ENCODE data around the gene HILPDA. TPM values are rescaled to one million over a fixed set of nuclear protein-coding genes. Genes with fewer than 3 reads are reported as not detected.

Gene HILPDA
- total RNA-seq, 1 experiment from 2014 or later: 10.0 TPM

DNA sequence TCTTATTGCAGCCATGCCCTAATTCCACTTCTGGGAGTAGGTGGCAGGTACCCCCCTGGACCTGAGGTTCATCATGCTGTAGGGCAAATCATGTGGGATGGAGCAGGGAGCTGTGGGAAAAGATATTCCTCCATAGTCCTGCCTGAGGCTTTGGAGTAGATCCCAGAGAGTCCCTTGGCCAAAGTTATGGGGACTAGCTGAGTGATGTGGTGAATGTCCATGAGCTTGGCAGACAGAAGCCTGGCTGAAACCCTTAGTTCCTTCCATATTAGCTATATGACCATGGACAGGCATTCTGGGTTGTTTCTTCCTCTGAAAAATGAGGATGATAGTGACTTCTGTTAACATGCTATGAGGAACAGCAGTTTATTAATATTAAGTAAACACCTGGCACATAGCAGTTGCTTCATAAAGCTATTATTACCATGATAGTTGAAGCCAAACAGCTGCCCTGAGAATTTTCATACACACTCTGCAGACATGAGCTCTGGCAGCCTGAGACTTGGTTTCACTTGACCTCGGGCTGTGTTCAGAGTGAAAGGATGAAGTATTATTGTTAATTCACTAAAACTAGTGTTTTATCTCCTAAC, 30.9 kb upstream of the HILPDA start:
- H3K4me3 ChIP-seq: no peak overlapping the region
- no peaks in the 10 kb centered on the region for H3K36me3 ChIP-seq
- H3K27me3 ChIP-seq: no peaks in the 10 kb centered on the region
- no peaks in the 10 kb centered on the region for H3K9me3 ChIP-seq
- DNase-seq: no peak

DNA sequence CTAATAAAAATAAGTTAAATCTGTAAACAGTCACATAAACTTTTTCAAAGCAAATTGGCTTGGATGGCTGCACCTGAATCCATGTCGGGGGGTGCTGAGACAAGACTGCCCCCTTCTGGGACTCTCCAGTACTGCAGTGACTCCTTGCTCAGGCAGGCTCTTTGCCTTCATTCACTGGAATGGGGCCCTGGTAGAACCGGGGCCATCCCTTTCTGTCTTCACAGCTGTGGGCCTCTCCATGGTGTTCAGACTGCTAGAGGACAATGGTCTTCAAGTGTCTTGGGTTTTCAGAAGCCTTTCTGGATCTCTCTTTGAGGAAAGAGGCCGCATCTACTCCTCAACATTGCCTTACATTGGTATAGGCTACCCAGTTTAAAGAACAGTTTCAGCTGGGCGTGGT, 29.8 kb upstream of the HILPDA start:
- H3K9me3 ChIP-seq: no peaks in the 10 kb centered on the region
- no peak overlapping the region for H3K4me3 ChIP-seq
- peak; percentile 18 for DNase-seq
- H3K36me3 ChIP-seq: no peaks in the 10 kb centered on the region
- H3K27me3 ChIP-seq: no peaks in the 10 kb centered on the region

DNA sequence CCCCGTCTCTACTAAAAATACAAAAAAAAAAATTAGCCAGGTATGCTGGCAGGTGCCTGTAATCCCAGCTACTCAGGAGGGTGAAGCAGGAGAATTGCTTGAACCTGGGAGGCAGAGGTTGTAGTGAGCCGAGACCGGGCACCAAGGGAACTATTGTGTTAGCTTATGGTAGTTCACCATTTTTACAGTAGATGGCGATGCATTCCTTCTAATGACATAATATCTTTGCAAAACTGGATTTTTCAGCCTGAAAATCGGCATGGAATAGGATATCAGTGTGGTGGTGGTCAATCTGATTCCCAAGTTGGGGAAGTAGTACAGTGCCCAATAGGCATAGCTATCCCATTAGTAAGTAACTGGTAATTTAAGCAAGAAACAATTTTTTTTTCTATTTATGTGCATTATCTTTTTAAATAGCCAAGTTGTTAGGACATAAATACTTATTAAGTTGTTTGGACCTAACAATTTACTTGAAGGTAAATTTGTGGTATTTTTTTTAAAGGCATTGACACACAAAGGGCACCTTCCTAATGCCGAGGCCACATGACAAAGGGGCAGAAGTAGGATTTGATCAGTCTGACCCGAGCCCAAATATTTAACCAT, 28.3 kb upstream of the HILPDA start:
- Histone ChIP-seq H3K4me3 (no peak overlapping the region), H3K36me3 (no peaks in the 10 kb centered on the region), H3K27me3 (no peaks in the 10 kb centered on the region), H3K9me3 (no peaks in the 10 kb centered on the region)
- no peak for DNase-seq

DNA sequence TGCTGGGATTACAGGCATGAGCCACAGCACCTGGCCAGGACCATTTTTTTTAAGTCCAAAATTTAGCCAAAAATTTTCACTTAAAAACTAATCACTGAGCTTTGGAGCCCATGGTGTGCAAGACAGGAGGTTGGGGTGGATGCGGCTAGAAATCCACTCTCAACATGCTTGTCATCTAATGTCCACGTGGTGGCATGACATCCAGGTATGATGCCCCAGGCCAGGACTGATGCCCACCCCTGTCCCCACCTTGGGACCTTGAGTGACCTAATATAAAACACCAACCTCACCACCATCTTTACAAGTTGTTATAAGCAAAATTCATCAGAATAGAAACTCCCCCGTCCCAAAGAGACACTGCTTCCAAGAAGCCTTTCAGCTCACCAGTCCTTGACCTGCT, 25.5 kb upstream of the HILPDA start:
- Histone ChIP-seq H3K36me3 (no peaks in the 10 kb centered on the region), H3K27me3 (no peaks in the 10 kb centered on the region), H3K4me3 (no peak overlapping the region), H3K9me3 (no peaks in the 10 kb centered on the region)
- no peak for DNase-seq

DNA sequence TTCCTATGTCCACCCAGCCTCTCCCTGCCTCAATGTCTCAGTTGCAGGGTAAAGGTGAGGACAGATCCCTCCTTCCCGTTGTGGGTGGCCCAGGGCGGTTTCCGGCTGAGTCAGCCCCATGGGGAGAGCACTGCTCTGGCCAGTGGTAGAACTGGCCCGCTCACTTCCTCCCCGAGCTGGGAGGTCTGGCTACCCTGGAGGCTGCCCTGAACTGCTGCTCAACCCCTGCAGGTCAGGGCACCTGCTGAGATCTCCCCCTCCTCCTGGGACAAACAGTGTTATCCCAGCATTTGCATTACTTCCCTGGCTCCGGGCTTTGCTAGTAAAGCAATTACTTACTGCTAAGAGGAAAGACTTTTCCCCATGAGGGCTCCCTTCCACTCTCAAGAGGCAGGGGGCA, 24.5 kb upstream of the HILPDA start:
- DNase-seq: no peak
- Histone ChIP-seq H3K9me3 (no peaks in the 10 kb centered on the region), H3K4me3 (no peak overlapping the region), H3K27me3 (no peaks in the 10 kb centered on the region), H3K36me3 (no peaks in the 10 kb centered on the region)

DNA sequence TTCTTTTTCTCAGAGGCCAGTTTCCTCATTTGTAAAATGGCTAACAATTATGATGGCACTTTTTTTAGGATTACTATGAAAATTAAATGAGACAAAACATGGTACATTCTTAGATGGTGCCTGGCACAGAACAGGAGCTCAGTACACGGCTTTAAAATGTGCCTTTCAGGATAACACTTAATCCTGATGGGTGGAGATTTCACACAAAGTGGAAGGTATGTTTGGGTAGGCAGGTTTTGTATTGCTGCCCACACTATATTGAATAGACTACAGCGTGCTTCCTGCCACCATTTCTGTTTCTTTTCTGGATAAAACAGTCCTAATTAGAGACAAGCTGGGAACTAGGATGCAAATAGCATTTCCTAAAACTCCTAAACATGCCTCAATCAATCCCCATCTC, 23.9 kb upstream of the HILPDA start:
- Histone ChIP-seq H3K4me3 (no peak overlapping the region), H3K9me3 (no peaks in the 10 kb centered on the region), H3K27me3 (no peaks in the 10 kb centered on the region), H3K36me3 (no peaks in the 10 kb centered on the region)
- no peak for DNase-seq

DNA sequence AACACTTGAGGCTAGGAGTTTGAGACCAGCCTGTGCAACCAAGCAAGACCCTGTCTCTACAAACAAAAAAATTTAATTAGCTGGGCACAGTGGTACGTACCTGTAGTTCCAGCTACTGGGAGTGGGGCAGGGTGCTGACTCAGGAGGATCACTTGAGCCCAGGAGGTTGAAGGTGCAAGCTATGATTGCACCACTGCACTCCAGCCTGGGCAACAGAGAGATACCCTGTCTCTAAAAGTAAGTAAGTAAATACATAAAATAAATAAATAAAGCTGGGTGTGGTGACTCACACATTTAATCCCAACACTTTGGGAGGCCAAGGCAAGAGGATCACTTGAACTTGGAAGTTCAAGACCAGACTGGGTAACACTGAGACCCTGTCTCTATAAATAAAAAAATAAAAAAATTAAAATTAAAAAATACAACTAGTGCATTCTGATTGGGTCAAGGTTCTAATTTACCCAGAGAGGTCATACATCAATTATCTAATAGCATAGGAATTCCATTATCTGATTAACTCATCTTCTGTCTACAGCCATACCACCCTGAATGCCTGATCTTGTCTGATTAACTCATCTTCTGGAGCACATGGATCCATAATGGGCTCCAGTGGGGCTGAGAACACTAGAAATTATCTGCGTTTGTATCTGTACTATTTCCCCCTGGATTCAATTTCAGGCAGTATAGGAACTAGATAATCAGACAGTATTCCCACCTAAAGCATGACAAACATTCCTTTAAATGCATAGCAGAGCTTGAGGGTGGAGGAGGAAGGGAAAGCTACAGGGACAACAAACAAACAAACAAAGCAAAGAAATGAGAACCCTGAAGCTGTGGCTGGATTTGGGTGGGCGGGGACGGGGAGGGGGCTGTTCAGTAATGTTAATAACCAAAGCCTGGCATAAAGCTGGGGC, 21.0 kb upstream of the HILPDA start:
- no peak for DNase-seq
- Histone ChIP-seq H3K36me3 (no peaks in the 10 kb centered on the region), H3K4me3 (no peak overlapping the region), H3K27me3 (no peaks in the 10 kb centered on the region), H3K9me3 (no peaks in the 10 kb centered on the region)

DNA sequence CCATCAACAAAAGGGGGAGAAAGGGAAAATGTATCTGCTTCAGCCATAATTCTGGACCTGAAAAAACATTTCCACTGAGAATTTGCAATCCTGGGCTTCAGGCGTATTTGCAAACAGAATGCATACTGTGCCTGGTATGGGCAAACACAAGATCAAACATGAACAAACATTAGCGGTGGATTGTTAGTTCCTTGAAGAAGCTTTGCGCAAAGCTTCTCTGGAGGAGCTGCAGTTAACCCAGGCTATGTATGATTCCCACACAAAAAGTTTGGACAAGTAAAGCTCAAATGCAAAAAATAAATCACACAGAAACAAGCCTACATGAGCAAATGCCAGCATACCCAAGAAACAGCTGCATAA, 20.4 kb upstream of the HILPDA start:
- Histone ChIP-seq H3K4me3 (no peak overlapping the region), H3K27me3 (no peaks in the 10 kb centered on the region), H3K36me3 (no peaks in the 10 kb centered on the region), H3K9me3 (no peaks in the 10 kb centered on the region)
- no peak for DNase-seq

DNA sequence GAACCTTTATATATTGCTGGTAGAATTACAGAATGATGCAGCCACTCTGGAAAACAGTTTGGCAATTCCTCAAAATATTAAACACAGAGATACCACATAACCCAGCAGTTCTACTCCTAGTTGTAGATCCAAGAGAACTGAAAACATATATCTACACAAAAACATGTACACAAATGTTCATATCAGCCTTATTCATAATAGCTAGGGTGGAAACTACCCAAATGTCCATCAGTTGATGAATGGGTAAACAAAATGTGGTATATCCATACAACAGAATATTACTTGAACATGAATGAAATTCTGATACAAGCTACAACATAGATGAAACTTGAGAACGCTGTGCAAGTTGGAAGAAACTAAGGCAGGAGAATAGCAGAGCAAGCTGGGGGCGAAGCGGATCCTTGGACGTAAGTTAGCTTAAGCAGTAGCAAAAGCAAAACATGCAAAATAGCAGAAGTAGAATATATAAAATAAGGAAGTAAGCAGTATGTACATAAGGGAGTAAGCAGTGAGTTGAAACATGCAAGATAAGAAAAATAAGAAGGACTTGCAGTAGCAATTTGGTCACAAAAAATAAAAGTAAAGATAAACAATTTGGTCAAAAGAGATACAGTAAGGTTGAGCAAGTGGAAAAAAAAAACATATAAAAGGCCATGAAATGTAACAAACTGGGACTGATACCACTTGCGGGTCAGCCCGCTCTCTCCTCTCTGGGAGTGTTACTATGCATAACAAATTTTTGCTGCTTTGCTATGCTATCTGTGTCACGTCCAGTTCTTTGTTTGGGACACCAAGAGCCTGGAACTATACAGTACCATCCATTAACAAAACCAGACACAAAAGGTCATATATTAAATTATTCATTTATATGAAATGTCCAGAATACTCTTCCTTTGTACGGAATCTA, 18.0 kb upstream of the HILPDA start:
- Histone ChIP-seq H3K4me3 (no peak overlapping the region), H3K36me3 (no peaks in the 10 kb centered on the region), H3K9me3 (no peaks in the 10 kb centered on the region), H3K27me3 (no peaks in the 10 kb centered on the region)
- DNase-seq: no peak

DNA sequence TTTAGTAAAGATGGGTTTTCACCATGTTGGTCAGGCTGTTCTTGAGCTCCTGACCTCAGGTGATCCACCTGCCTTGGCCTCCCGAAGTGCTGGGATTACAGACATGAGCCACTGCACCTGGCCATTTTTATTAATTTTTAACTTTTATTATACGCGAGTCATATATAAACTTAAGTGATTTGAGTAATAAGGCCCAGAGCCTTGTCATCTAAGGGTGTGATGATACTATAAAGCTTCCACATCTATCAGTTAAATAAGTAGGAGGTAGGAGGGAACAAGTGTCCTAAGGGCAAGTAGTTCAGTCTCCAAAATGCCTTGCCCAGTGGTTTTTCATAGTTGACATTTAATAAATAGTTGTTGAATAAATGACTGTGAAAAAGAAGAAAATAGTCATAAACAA, 13.3 kb upstream of the HILPDA start:
- no peak for DNase-seq
- H3K36me3 ChIP-seq: no peaks in the 10 kb centered on the region

DNA sequence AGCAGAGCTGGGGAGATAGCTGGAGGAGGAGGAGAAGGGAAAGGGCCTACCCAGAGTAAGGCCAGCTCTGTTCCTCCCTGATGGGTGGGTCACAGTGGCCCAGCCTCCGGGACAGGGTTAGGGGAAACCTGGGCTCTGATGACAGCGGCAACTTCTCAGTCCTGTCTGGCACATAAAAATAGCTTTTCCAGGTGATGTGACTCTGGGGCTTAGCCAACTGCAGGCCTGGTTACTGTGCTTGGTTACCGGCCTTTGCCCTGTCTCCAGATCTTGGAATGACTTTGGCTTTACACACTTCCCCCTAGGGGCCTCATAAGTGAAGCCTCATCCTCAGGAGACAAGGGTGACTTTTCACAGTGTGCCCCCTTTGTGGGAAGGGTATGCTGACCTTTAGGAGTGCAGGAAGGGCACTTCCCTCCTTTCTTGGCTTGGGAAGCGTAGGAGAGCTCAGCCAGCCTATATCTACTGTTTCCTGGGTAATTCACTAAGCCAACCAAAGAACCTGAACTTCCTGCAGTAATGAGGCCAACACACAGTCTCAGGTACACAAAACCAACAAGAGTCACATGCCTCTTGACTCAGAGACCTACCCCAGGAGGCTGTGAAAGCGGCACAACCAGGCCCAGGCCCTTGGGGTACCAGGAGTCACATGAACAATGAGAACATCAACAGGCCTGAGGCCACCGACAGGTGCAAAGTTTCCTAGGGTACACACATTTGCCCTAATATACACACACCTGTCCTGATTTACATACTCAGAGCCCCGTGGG, 11.7 kb upstream of the HILPDA start:
- no peak for DNase-seq
- Histone ChIP-seq H3K4me3 (no peak overlapping the region), H3K27me3 (no peaks in the 10 kb centered on the region), H3K9me3 (no peaks in the 10 kb centered on the region), H3K36me3 (no peaks in the 10 kb centered on the region)

More for the DNA sequence above, 13.3 kb upstream of the HILPDA start:
- no peaks in the 10 kb centered on the region for H3K27me3 ChIP-seq
- no peak overlapping the region for H3K4me3 ChIP-seq
- H3K9me3 ChIP-seq: no peaks in the 10 kb centered on the region

DNA sequence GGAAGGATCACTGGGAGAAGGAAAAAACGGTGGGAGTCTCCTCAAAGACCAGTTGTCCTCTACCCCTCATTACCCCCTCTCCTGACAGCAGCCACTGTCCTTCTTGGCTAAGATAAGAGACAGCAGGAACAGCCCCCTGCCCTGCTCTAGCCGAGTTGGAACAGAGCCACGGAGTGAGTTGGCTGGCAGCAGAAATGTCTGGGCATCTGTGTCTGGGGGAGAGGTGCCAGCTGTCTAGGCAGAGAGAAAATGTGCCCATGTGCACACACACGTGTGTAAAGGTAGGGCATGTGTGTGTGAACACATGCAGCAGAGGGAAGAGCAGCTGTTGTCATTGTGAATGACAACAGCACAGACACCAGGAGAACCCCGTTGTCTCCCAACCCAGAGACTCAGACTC, 9.4 kb upstream of the HILPDA start:
- H3K4me3 ChIP-seq: no peak overlapping the region
- H3K36me3 ChIP-seq: no peaks in the 10 kb centered on the region
- H3K27me3 ChIP-seq: no peaks in the 10 kb centered on the region
- DNase-seq: peak; percentile 9
- H3K9me3 ChIP-seq: no peaks in the 10 kb centered on the region

DNA sequence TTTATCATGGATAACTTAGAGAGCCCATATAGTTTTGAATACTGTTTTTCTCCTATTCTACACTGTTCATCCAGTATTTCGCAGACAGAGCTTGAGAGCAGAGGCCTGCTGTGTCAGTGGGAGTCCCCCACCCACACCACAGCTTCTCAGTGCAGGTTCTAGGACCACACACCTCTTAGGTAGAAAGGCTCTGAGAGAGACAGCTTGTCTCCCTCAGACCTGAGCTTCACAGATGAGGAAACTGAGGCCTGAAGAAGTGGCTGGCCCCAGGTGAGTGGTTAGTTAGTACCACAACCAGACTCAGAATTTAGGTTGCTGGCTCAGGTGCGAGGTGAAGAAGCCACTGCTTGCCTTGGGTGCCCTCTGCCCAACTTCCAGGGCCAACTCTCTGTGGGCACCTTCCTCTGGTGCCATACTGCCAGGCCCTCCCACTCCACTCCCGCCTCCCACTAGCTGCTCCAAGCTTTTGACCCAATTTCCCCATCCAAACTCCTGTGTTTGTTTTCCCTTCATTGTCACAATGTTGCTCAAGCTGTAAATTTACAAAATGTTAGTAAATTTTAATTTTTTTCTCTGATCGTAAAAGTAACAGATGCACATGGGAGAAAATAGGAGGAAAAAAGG, 7.6 kb upstream of the HILPDA start:
- H3K36me3 ChIP-seq: no peaks in the 10 kb centered on the region
- no peak for DNase-seq
- H3K4me3 ChIP-seq: no peak overlapping the region
- no peaks in the 10 kb centered on the region for H3K9me3 ChIP-seq
- no peaks in the 10 kb centered on the region for H3K27me3 ChIP-seq

DNA sequence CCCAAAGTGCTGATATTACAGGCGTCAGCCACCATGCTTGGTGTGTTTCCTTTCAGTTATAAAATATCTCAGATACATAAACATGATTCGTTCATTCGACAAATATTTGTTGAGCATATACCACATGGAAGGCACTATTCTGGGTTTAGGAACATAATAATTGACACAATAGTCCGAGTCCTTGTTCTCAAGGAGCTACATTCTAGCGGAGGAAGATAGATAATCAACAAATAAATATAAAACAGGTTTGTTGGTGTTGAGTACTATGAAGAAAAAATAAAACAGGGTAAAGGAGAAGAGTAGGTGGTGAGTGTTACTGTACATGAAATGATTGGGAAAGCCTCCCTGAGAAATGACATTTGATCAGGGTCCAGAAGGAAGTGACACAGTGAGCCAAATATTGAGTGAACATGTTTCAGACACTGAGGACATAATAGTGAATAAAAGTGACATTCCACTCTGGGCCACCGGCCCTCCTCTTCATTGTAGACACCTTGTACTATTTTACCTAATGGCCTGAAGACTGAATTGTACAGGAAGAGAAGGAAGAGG, 6.9 kb upstream of the HILPDA start:
- Histone ChIP-seq H3K36me3 (no peaks in the 10 kb centered on the region), H3K9me3 (no peaks in the 10 kb centered on the region)

DNA sequence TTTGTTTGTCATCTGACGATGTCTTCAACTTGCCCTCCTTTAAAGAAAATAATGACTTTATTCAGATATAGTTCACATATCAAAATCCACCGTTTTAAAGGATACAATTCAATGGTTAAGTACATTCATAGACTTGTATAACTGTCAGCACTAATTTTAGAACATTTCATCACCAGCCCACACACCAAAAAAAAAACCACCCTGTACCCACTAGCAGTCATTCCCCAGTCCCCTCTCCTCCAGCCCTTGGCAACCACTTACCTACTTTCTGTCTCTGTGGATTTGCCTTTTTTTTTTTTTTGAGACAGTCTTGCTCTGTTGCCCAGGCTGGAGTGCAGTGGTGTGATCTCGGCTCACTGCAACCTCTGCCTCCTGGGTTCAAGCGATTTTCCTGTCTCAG, 5.3 kb upstream of the HILPDA start:
- Histone ChIP-seq H3K36me3 (no peaks in the 10 kb centered on the region), H3K9me3 (no peaks in the 10 kb centered on the region), H3K4me3 (no peak overlapping the region), H3K27me3 (no peaks in the 10 kb centered on the region)
- DNase-seq: no peak

More for the DNA sequence above, 6.9 kb upstream of the HILPDA start:
- Histone ChIP-seq H3K4me3 (no peak overlapping the region), H3K27me3 (no peaks in the 10 kb centered on the region)
- DNase-seq: no peak

DNA sequence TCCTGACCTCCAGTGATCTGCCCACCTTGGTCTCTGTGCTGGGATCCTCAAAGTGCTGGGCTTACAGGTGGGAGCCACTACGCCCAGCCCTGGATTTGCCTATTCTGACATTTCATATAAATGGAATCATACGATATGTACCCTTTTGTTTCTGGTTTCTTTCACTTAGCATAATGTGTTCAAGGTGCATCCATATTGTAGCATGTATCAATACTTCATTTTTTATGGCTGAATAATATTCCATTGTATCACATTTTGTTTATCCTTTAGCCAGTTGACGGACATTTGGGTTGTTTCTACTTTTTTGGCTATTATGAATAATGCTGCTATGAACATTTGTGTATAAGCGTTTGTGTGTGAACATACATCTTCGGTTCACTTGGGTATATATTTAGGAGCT, 4.8 kb upstream of the HILPDA start:
- Histone ChIP-seq H3K36me3 (no peaks in the 10 kb centered on the region), H3K9me3 (no peaks in the 10 kb centered on the region), H3K4me3 (no peak overlapping the region), H3K27me3 (no peaks in the 10 kb centered on the region)
- DNase-seq: no peak
